ENCODE results near the gene TECPR2. TPM values are rescaled to one million over a fixed set of nuclear protein-coding genes. Genes with fewer than 3 reads are reported as not detected.
"Not testable (repeated sequence)": the region's sequence is repeated elsewhere in the genome, so short reads cannot be mapped to it uniquely, and the experiment has no call there.

Gene TECPR2
- total RNA-seq, 1 donor from 2014 or later = 12.0 TPM

GRCh38 chr14:102544046-102544746 lies 181.5 kb downstream of the TECPR2 start:
- H3K4me3 ChIP-seq (ENCODE audit: low read length in 3 of 3) = no peak overlapping the region
- H3K9me3 ChIP-seq (ENCODE audit: control insufficient read depth in 3 of 3, low read length in 3 of 3) = no peaks in the 10 kb centered on the region
- H3K4me1 ChIP-seq (ENCODE audit: control insufficient read depth in 3 of 3, insufficient read depth in 3 of 3, low read length in 3 of 3) = peaks cover 0 to 9% (median 6%) of the 10 kb centered on the region in 3 donors
- no peak overlapping the region for H3K9ac ChIP-seq (ENCODE audit: low read depth in 1 of 3, low read length in 3 of 3)
- H3K27ac ChIP-seq (ENCODE audit: low read depth, low read length) = no peak overlapping the region
- H3K27me3 ChIP-seq (ENCODE audit: control insufficient read depth in 3 of 3, insufficient read depth in 3 of 3, low read length in 3 of 3) = peaks cover 29 to 41% (median 35%) of the 10 kb centered on the region in 3 donors
- no peaks in the 10 kb centered on the region for H3K36me3 ChIP-seq (ENCODE audit: control insufficient read depth in 3 of 3, insufficient read depth in 3 of 3, low read length in 3 of 3)

GRCh38 chr14:102544747-102545460 lies 182.2 kb downstream of the TECPR2 start:
- H3K27me3 ChIP-seq (ENCODE audit: control insufficient read depth in 3 of 3, insufficient read depth in 3 of 3, low read length in 3 of 3) = peaks cover 29 to 41% (median 35%) of the 10 kb centered on the region in 3 donors
- H3K27ac ChIP-seq (ENCODE audit: low read depth, low read length) = no peak overlapping the region
- H3K4me1 ChIP-seq (ENCODE audit: control insufficient read depth in 3 of 3, insufficient read depth in 3 of 3, low read length in 3 of 3) = peaks cover 0 to 4% (median 2%) of the 10 kb centered on the region in 3 donors
- no peaks in the 10 kb centered on the region for H3K36me3 ChIP-seq (ENCODE audit: control insufficient read depth in 3 of 3, insufficient read depth in 3 of 3, low read length in 3 of 3)
- no peaks in the 10 kb centered on the region for H3K9me3 ChIP-seq (ENCODE audit: control insufficient read depth in 3 of 3, low read length in 3 of 3)
- no peak overlapping the region for H3K4me3 ChIP-seq (ENCODE audit: low read length in 3 of 3)
- no peak overlapping the region for H3K9ac ChIP-seq (ENCODE audit: low read depth in 1 of 3, low read length in 3 of 3)

GRCh38 chr14:102545461-102546265 lies 182.9 kb downstream of the TECPR2 start:
- Histone ChIP-seq H3K27ac (ENCODE audit: low read depth, low read length) (no peak overlapping the region), H3K9me3 (ENCODE audit: control insufficient read depth in 3 of 3, low read length in 3 of 3) (no peaks in the 10 kb centered on the region), H3K4me1 (ENCODE audit: control insufficient read depth in 3 of 3, insufficient read depth in 3 of 3, low read length in 3 of 3) (peaks cover 0 to 4% (median 0%) of the 10 kb centered on the region in 3 donors), H3K27me3 (ENCODE audit: control insufficient read depth in 3 of 3, insufficient read depth in 3 of 3, low read length in 3 of 3) (peaks cover 29 to 39% (median 37%) of the 10 kb centered on the region in 3 donors), H3K4me3 (ENCODE audit: low read length in 3 of 3) (no peak overlapping the region), H3K9ac (ENCODE audit: low read depth in 1 of 3, low read length in 3 of 3) (no peak overlapping the region), H3K36me3 (ENCODE audit: control insufficient read depth in 3 of 3, insufficient read depth in 3 of 3, low read length in 3 of 3) (no peaks in the 10 kb centered on the region)

DNA sequence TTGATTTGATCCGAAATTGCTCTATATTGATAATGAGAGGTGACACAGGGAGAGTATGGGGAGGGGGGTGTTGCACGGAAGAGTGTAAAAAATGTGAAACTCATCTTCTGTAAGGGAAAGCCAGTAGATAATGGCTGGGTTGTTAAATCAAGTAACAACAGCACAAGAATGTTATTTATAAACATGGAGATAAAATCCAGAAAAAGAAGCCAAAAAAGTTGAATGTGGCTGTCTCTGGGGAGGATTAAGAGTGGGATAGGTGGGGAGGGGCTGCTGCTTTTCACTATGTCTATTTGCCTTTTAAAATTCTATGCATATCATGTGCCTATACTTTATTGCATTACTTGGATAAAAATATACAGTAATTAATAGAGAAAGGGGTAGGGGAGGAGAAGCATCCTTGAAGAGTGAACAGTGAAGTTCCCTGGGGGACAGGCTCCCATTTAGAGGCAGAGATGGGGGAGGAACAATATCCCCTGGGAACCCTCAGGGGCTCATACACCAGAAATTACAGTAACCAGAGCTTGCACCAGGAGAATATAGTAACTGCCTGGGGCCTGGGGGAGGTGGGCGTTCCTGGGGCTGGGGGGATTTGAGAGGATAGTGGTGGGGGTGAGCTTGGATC lies 186.0 kb downstream of the TECPR2 start:
- H3K9me3 ChIP-seq (ENCODE audit: control insufficient read depth in 3 of 3, low read length in 3 of 3) = no peaks in the 10 kb centered on the region
- no peak overlapping the region for H3K4me3 ChIP-seq (ENCODE audit: low read length in 3 of 3)
- H3K27me3 ChIP-seq (ENCODE audit: control insufficient read depth in 3 of 3, insufficient read depth in 3 of 3, low read length in 3 of 3) = peaks cover 22 to 35% (median 31%) of the 10 kb centered on the region in 3 donors
- H3K36me3 ChIP-seq (ENCODE audit: control insufficient read depth in 3 of 3, insufficient read depth in 3 of 3, low read length in 3 of 3) = no peaks in the 10 kb centered on the region
- no peak overlapping the region for H3K9ac ChIP-seq (ENCODE audit: low read depth in 1 of 3, low read length in 3 of 3)
- H3K4me1 ChIP-seq (ENCODE audit: control insufficient read depth in 3 of 3, insufficient read depth in 3 of 3, low read length in 3 of 3) = peaks cover 0 to 4% (median 0%) of the 10 kb centered on the region in 3 donors
- H3K27ac ChIP-seq (ENCODE audit: low read depth, low read length) = no peak overlapping the region

DNA sequence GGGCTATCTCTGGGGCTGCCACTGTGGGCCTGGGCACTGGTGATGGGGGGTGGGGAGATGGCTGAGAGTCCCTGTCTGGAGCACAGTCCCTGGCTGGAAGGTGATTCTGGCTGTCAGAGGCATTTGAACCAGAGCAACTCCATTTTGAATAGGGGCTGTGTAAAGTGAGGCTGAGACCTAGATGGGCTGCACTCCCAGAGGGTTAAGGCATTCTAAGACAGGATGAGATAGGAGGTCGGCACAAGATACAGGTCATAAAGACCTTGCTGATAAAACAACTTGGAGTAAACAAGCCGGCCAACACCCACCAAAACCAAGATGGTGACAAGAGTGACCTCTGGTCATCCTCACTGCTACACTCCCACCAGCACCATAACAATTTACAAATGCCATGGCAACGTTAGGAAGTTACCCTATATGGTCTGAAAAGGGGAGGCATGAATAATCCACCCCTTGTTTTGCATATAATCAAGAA lies 188.2 kb downstream of the TECPR2 start:
- H3K9ac ChIP-seq (ENCODE audit: low read depth in 1 of 3, low read length in 3 of 3); H3K9me3 ChIP-seq (ENCODE audit: control insufficient read depth in 3 of 3, low read length in 3 of 3); H3K36me3 ChIP-seq (ENCODE audit: control insufficient read depth in 3 of 3, insufficient read depth in 3 of 3, low read length in 3 of 3); H3K4me1 ChIP-seq (ENCODE audit: control insufficient read depth in 3 of 3, insufficient read depth in 3 of 3, low read length in 3 of 3); H3K4me3 ChIP-seq (ENCODE audit: low read length in 3 of 3); H3K27ac ChIP-seq (ENCODE audit: low read depth, low read length): not testable (repeated sequence)
- H3K27me3 ChIP-seq (ENCODE audit: control insufficient read depth in 3 of 3, insufficient read depth in 3 of 3, low read length in 3 of 3) = peaks cover 3 to 14% (median 10%) of the 10 kb centered on the region in 3 donors

Small RNA genes lying within 50 kb of the gene (small RNA-seq; reads per million reads assigned to genes)
- gene MIR4309 = not detected

Other genes with a start within 250 kb of the TECPR2 start
- 26.1 TPM for gene WDR20, start 223.0 kb upstream of the TECPR2 start, total RNA-seq
- 5.2 TPM for gene MOK, start 57.8 kb upstream of the TECPR2 start, total RNA-seq
- 15.7 TPM for gene ZNF839, start 43.2 kb upstream of the TECPR2 start, total RNA-seq
- gene CINP, start 51 bp upstream of the TECPR2 start, total RNA-seq = 24.0 TPM
- 9.4 TPM for gene ANKRD9, start 146.8 kb downstream of the TECPR2 start, total RNA-seq
- gene RCOR1, start 229.7 kb downstream of the TECPR2 start, total RNA-seq = 10.4 TPM